GM12878 (cell line): ENCODE measurements around the gene UBE2J2. TPM values are rescaled to one million over a fixed set of nuclear protein-coding genes. Genes with fewer than 3 reads are reported as not detected.

ENCODE experiments used
- ATAC-seq: fragments of 200-7000 bp; cut with Tn5 transposase; 3 replicates; pipeline ENCODE4 v1.9.1; 2020; ENCODE audit warnings: mild to moderate bottlenecking, moderate library complexity
- BruUV-seq: library from RNA; stranded (reverse); fragments of 400-500 nt; replicated peaks from 2 replicates; lab custom pipeline; 2021; lab: Mats Ljungman, UMichigan
- CTCF ChIA-PET: fragments of 300-600 bp; sonication (Branson Sonifier 250); formaldehyde crosslinking; extraction: SDS; loops from one replicate; lab custom pipeline; 2021; ENCODE audit warnings: inconsistent platforms; lab: Yijun Ruan, JAX
- POLR2A ChIA-PET: fragments of 350-600 bp; formaldehyde crosslinking; extraction: SDS; loops from one replicate; lab custom pipeline; 2021; ENCODE audit warnings: inconsistent platforms; lab: Charles Lee
- RAD21 ChIA-PET: fragments of 300-600 bp; sonication (Branson Sonifier 250); formaldehyde crosslinking; loops from one replicate; lab custom pipeline; 2023; ENCODE audit warnings: antibody characterized with exemption; ENCODE audit not compliant: unreplicated experiment; lab: Charles Lee
- SMC1A ChIA-PET: fragments of 300-600 bp; sonication (Branson Sonifier 250); formaldehyde crosslinking; loops from one replicate; lab custom pipeline; 2023; ENCODE audit not compliant: unreplicated experiment, uncharacterized antibody; lab: Charles Lee
- DNase-seq: peaks from one replicate; pipeline ENCODE4 v3.0.0-alpha.2; 2011; ENCODE audit warnings: low read depth, low spot score
- FAIRE-seq: peaks from 3 replicates; lab custom pipeline; 2011; peaks lifted over from hg19 to GRCh38; lab: Jason Lieb, UNC
- H2AFZ ChIP-seq: 2 replicates; pipeline ENCODE4 v1.6.0; 2011; ENCODE audit warnings: low read depth, low read length, control low read depth; ENCODE audit not compliant: control insufficient read depth
- H3K27ac ChIP-seq: 2 replicates; pipeline ENCODE4 v1.5.1; 2011; ENCODE audit warnings: control low read depth; ENCODE audit not compliant: control insufficient read depth, insufficient read depth
- H3K27me3 ChIP-seq, 2 experiments: replicated peaks in 1 of 2; 2 replicates each; pipeline versions ENCODE4 v1.6.0 to v1.6.1; 2011; ENCODE audit warnings: low read length in 1 of 2; ENCODE audit not compliant: control insufficient read depth in 2 of 2, insufficient read depth in 2 of 2
- H3K36me3 ChIP-seq, 2 experiments: 2 replicates each; pipeline ENCODE4 v1.5.1; 2011; ENCODE audit warnings: low read length in 1 of 2; ENCODE audit not compliant: control insufficient read depth in 2 of 2, insufficient read depth in 2 of 2
- H3K4me1 ChIP-seq: 2 replicates; pipeline ENCODE4 v1.6.1; 2011; ENCODE audit warnings: mild to moderate bottlenecking, low read length, moderate library complexity, mixed read lengths; ENCODE audit not compliant: control insufficient read depth, insufficient read depth
- H3K4me2 ChIP-seq: 2 replicates; pipeline ENCODE4 v1.6.0; 2011; ENCODE audit warnings: control low read depth; ENCODE audit not compliant: control insufficient read depth, insufficient read depth
- H3K4me3 ChIP-seq: fragments of 200-600 bp; sonication (generic); 2 replicates; pipeline ENCODE4 v1.5.1; 2016
- H3K79me2 ChIP-seq: 2 replicates; pipeline ENCODE4 v1.6.0; 2011; ENCODE audit warnings: low read length; ENCODE audit not compliant: control insufficient read depth, insufficient read depth
- H3K9ac ChIP-seq: 2 replicates; pipeline ENCODE4 v1.8.0; 2011; ENCODE audit warnings: low read length, control low read depth, mixed read lengths; ENCODE audit not compliant: control insufficient read depth, insufficient read depth
- H3K9me3 ChIP-seq: replicated peaks from 3 replicates; pipeline ENCODE4 v1.5.1; 2011; ENCODE audit warnings: mild to moderate bottlenecking, low read length; ENCODE audit not compliant: control insufficient read depth, insufficient read depth
- H4K20me1 ChIP-seq: 2 replicates; pipeline ENCODE4 v1.6.0; 2011; ENCODE audit not compliant: control insufficient read depth, insufficient read depth
- BCL3 ChIP-seq: IDR thresholded peaks from 2 replicates; pipeline ENCODE4 v1.6.1; 2011; ENCODE audit warnings: borderline replicate concordance, low read depth, mild to moderate bottlenecking, moderate library complexity, low read length; ENCODE audit not compliant: insufficient read depth, poor library complexity, severe bottlenecking
- JUND ChIP-seq: IDR thresholded peaks from 2 replicates; pipeline ENCODE4 v1.6.1; 2012; ENCODE audit warnings: low read depth, mild to moderate bottlenecking, low read length, improper control_type of control experiment, moderate library complexity
- TCF3 ChIP-seq: IDR thresholded peaks from 2 replicates; pipeline ENCODE4 v1.6.1; 2012; ENCODE audit warnings: low read depth, mild to moderate bottlenecking, low read length, borderline replicate concordance; ENCODE audit not compliant: insufficient read depth
- whole genome bisulfite sequencing: methylation state at CpG from one replicate; pipeline ENCODE4 v1.1.6; 2016; ENCODE audit warnings: low lambda C conversion rate; ENCODE audit not compliant: insufficient replicate concordance, insufficient coverage; ENCODE audit errors: missing lambda C conversion rate; 5-methylcytosine and 5-hydroxymethylcytosine counted together
- in situ Hi-C: fragments of 300-500 bp; cut with MboI; formaldehyde crosslinking; loops from 9 replicates; pipeline ENCODE4 v1.14.3; 2018; ENCODE audit warnings: mixed read lengths
- intact Hi-C: fragments of 100-400 bp; cut with micrococcal nuclease; formaldehyde crosslinking; loops from one replicate; pipeline ENCODE4 v1.14.2; 2022; ENCODE audit not compliant: unreplicated experiment
- polyA plus RNA-seq, 11 experiments: library from polyadenylated mRNA; depleted of rRNA in 4 of 11; unstranded in 6 of 11; stranded (reverse) in 5 of 11; fragments of >200 nt; fragmentation: Nextera tagmentation in 4 of 11; fragmentation: Illumina TruSeq in 1 of 11; extraction: Ambion mirVana in 4 of 11; extraction: Trizol in 1 of 11; gene quantifications; 1 replicate in 1 of 11; 2 replicates in 10 of 11; pipeline versions ENCODE4 v1.2.1 to v1.2.3, GENCODE V29; 2011 to 2016; ENCODE audit warnings: inconsistent platforms in 2 of 11, missing spikeins in 2 of 11, low read depth in 1 of 11
- total RNA-seq, 4 experiments: library from RNA; depleted of rRNA in 3 of 4; stranded (reverse); fragments of >200 nt in 3 of 4; fragmentation: Illumina TruSeq in 1 of 4; extraction: Trizol in 1 of 4; gene quantifications; 2 replicates each; pipeline versions ENCODE4 v1.2.1 to v1.2.3, GENCODE V29; 2013 to 2021

Gene UBE2J2
- total and polyA plus RNA-seq, 10 of the 15 experiments (the other 5 are each of a cell fraction or from before 2014, with no cell fraction given), result 0.72 to 70.5 (median 49.2) TPM

DNA sequence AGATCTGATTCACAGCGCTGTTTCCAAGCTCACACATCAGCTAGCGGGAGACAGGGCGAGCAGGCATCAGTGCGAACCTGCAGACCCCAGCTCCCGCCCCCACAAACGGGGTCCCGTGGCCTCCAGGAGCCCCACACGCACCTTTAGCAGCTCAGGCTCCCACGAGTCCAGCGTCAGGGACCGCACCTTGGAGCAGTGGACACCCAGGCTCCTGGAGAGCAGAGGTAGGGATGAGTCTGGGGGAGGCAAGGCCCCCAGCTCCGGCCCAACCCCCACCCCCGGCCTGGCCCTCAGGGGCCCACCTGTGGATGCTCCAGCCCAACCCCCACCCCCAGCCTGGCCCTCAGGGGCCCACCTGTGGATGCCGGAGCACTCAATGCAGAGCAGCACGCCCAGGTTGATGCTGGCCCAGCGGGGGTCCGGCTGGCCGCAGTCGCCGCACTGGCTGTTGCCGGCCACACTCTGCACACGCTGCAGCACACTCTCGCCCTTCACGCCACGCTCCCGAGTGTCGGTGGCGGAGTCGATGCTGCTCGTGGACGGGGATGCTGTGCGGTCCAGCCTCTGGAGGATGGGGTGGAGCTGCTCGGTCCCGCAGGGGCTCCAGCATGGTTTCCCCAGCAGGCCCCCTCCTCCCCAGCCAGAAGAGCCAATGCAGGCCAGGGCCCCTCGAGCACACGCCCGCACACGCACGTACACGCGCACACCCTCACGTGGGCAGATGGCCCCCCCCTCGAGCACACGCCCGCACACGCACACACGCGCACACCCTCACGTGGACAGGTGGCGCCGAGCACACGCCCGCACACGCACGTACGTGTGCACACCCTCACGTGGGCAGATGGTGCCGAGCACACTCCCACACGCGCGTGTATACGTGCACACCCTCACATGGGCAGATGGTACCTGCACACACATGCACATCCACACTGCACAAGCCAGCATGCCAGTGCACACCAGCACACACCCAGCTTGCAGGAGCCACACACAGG lies 22.7 kb upstream of the UBE2J2 start:
- H3K9ac ChIP-seq, result no peak overlapping the region
- no peaks in the 10 kb centered on the region for H3K36me3 ChIP-seq
- ATAC-seq (no peak), DNase-seq (no peak), FAIRE-seq (no peak)
- ChIA-PET RAD21 (no interaction called here), POLR2A (no interaction called here), CTCF (no interaction called here), SMC1A (no interaction called here)
- H3K4me1 ChIP-seq, result no peaks in the 10 kb centered on the region
- no TSS peak for BruUV-seq
- intact Hi-C loops, result no loop called here
- H3K4me3 ChIP-seq, result no peak overlapping the region
- no peak overlapping the region for H2AFZ ChIP-seq
- no peaks in the 10 kb centered on the region for H3K9me3 ChIP-seq
- no peaks in the 10 kb centered on the region for H4K20me1 ChIP-seq
- TF ChIP-seq TCF3, result peak; percentile 44; the same call in 1 of the 2 replicates
- peak; percentile 34 for TF ChIP-seq BCL3
- no peak for TF ChIP-seq JUND
- H3K27me3 ChIP-seq, result no peaks in the 10 kb centered on the region
- no peak overlapping the region for H3K27ac ChIP-seq
- H3K79me2 ChIP-seq, result no peaks in the 10 kb centered on the region
- H3K4me2 ChIP-seq, result no peak overlapping the region
- in situ Hi-C loops, result no loop called here
- 95% methylated on average over 46 of the region's 62 CpGs for WGBS
